NCI-H774 (cell line): Measurements from ENCODE around the gene SPIRE2.
"Not testable (repeated sequence)": the region's sequence is repeated elsewhere in the genome, so short reads cannot be mapped to it uniquely, and the experiment has no call there.

ENCODE experiments used
- DNase-seq: peaks from one replicate; lab custom pipeline; 2025; lab: John Stamatoyannopoulos, UW

Gene SPIRE2

GRCh38 chr16:89808475-89808874, 19.8 kb upstream of the SPIRE2 start:
- no peak for DNase-seq

- no peak for DNase-seq
Observed at GRCh38 chr16:89811321-89811720, 17.0 kb upstream of the SPIRE2 start.

- DNase-seq = no peak
Observed at GRCh38 chr16:89815639-89816348, 12.5 kb upstream of the SPIRE2 start.

- DNase-seq = not testable (repeated sequence)
Observed at GRCh38 chr16:89818851-89819403, 9.3 kb upstream of the SPIRE2 start.

- not testable (repeated sequence) for DNase-seq
Observed at GRCh38 chr16:89819448-89819847, 8.8 kb upstream of the SPIRE2 start.

- DNase-seq = no peak
Observed at GRCh38 chr16:89821438-89822187, 6.7 kb upstream of the SPIRE2 start.

GRCh38 chr16:89822188-89823086, 5.8 kb upstream of the SPIRE2 start:
- no peak for DNase-seq

- DNase-seq = peak; percentile 42
Observed at GRCh38 chr16:89823087-89823823, 5.0 kb upstream of the SPIRE2 start.

- DNase-seq = not testable (repeated sequence)
Observed at GRCh38 chr16:89823824-89824148, 4.5 kb upstream of the SPIRE2 start.

GRCh38 chr16:89826531-89827382, 1.5 kb upstream of the SPIRE2 start:
- no peak for DNase-seq

- DNase-seq = no peak
Observed at GRCh38 chr16:89827383-89828198, 684 bp upstream of the SPIRE2 start.

GRCh38 chr16:89828870-89829629, 775 bp downstream of the SPIRE2 start:
- no peak for DNase-seq

GRCh38 chr16:89829630-89830437, 1.6 kb downstream of the SPIRE2 start:
- DNase-seq = no peak

GRCh38 chr16:89831810-89832328, 3.6 kb downstream of the SPIRE2 start:
- no peak for DNase-seq

- not testable (repeated sequence) for DNase-seq
Observed at GRCh38 chr16:89833664-89834363, 5.5 kb downstream of the SPIRE2 start.

GRCh38 chr16:89834813-89835363, 6.6 kb downstream of the SPIRE2 start:
- not testable (repeated sequence) for DNase-seq

- DNase-seq = not testable (repeated sequence)
Observed at GRCh38 chr16:89836484-89836883, 8.2 kb downstream of the SPIRE2 start.
